Thyroid gland (tissue), 4 donors: Measurements from ENCODE around the gene CHST12. TPM values are rescaled to one million over a fixed set of nuclear protein-coding genes. Genes with fewer than 3 reads are reported as not detected.

Source experiments
- DNase-seq, 2 donors: peaks; one replicate each; pipeline ENCODE4 v3.0.0-alpha.2; 2019
- H3K27ac ChIP-seq, 3 donors: fragments of 200-600 bp; sonication (generic); 1 replicate in 2 of 3; 2 replicates in 1 of 3; pipeline ENCODE4 v1.5.1; 2016 to 2019; ENCODE audit warnings: mild to moderate bottlenecking in 1 of 3, moderate library complexity in 1 of 3
- H3K27me3 ChIP-seq: fragments of 200-600 bp; sonication (generic); one replicate; pipeline ENCODE4 v1.5.1; 2019
- H3K36me3 ChIP-seq, 2 donors: fragments of 200-600 bp; sonication (generic); one replicate each; pipeline ENCODE4 v1.5.1; 2016 to 2019
- H3K4me1 ChIP-seq, 2 donors: fragments of 200-600 bp; sonication (generic); one replicate each; pipeline ENCODE4 v1.5.1; 2017 to 2019
- H3K4me3 ChIP-seq, 3 donors: fragments of 200-600 bp; sonication (generic); replicated peaks in 1 of 3; 1 replicate in 2 of 3; 2 replicates in 1 of 3; pipeline ENCODE4 v1.5.1; 2016; ENCODE audit warnings: mild to moderate bottlenecking in 1 of 3
- H3K9me3 ChIP-seq: fragments of 200-600 bp; sonication (generic); one replicate; pipeline ENCODE4 v1.5.1; 2017
- CTCF ChIP-seq, 6 experiments: fragments of 200-600 bp in 3 of 6; fragments of 450-650 bp in 3 of 6; sonication (generic) in 3 of 6; IDR thresholded peaks; one replicate each; pipeline ENCODE4 v1.5.1; 2016 to 2019; ENCODE audit warnings: antibody characterized with exemption in 6 of 6, mild to moderate bottlenecking in 2 of 6, inconsistent platforms in 1 of 6, moderate library complexity in 1 of 6
- POLR2A ChIP-seq, 2 donors: fragments of 450-650 bp; IDR thresholded peaks; one replicate each; pipeline ENCODE4 v1.6.1; 2017; ENCODE audit warnings: antibody characterized with exemption in 2 of 2, mild to moderate bottlenecking in 2 of 2, moderate library complexity in 1 of 2
- WGBS, 2 donors: methylation state at CpG; one replicate each; pipeline ENCODE4 v1.1.5; 2017; 5-methylcytosine and 5-hydroxymethylcytosine counted together
- intact Hi-C: fragments of 100-400 bp; cut with DNase I; formaldehyde crosslinking; loops from one replicate; pipeline ENCODE4 v1.15.1; 2023
- total RNA-seq, 4 donors: library from RNA; depleted of rRNA; stranded (reverse); fragments of >200 nt; gene quantifications; one replicate each; pipeline ENCODE4 v1.2.3, GENCODE V29; 2016

The CHST12 gene
- total RNA-seq, 4 donors from 2014 or later, result 15.3 to 24.2 (median 19.2) TPM

DNA sequence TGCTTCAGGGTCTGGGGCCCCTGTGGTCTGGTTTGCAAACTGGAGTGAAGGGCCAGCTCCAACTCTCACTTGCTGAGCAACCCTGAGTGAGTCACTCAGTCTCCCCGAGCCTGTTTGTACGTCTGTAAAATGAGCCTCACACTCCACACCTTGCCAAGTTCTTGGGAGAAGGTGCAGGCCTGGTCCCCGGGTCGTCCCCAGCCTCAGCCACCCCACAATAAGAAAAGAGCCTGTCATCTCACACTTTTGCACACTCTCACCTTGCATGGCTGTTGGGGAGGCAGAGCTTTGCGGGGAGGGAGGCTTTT is 67.6 kb downstream of the CHST12 start:
- Histone ChIP-seq H3K27ac (no peak overlapping the region), H3K9me3 (no peaks in the 10 kb centered on the region), H3K4me1 (peaks cover 2 to 12% of the 10 kb centered on the region in 2 donors), H3K36me3 (no peaks in the 10 kb centered on the region), H3K27me3 (no peaks in the 10 kb centered on the region), H3K4me3 (no peak overlapping the region)
- 73 to 80% methylated on average over 2 to 5 of the region's 5 CpGs for WGBS, 2 donors
- TF ChIP-seq CTCF (IDR thresholded peaks at IDR 0.05) (no peak), POLR2A (IDR thresholded peaks at IDR 0.05) (no peak)
- intact Hi-C loops, result no loop called here
- DNase-seq, result no peak

- Histone ChIP-seq H3K27me3 (no peaks in the 10 kb centered on the region), H3K4me3 (no peak overlapping the region), H3K36me3 (no peaks in the 10 kb centered on the region), H3K4me1 (peaks cover 2 to 12% of the 10 kb centered on the region in 2 donors), H3K9me3 (no peaks in the 10 kb centered on the region), H3K27ac (no peak overlapping the region)
- DNase-seq, result peak in 1 of 2 donors; percentile 17
- 29 to 55% methylated on average over 7 to 8 of the region's 17 CpGs for WGBS, 2 donors
- TF ChIP-seq POLR2A (IDR thresholded peaks at IDR 0.05), result no peak
- no peak for TF ChIP-seq CTCF (IDR thresholded peaks at IDR 0.05)
- intact Hi-C loops, result no loop called here
These were observed 68.0 kb downstream of the CHST12 start for GRCh38 chr7:2471396-2471795.

- Histone ChIP-seq H3K4me3 (no peak overlapping the region), H3K27me3 (no peaks in the 10 kb centered on the region), H3K9me3 (no peaks in the 10 kb centered on the region), H3K27ac (no peak overlapping the region), H3K36me3 (no peaks in the 10 kb centered on the region), H3K4me1 (peaks cover 2 to 16% of the 10 kb centered on the region in 2 donors)
- intact Hi-C loops, result no loop called here
- no peak for DNase-seq
- TF ChIP-seq POLR2A (IDR thresholded peaks at IDR 0.05) (no peak), CTCF (IDR thresholded peaks at IDR 0.05) (no peak)
- 77 to 78% methylated on average over 6 of the region's 6 CpGs for WGBS, 2 donors
These were observed 69.3 kb downstream of the CHST12 start for GRCh38 chr7:2472739-2473138.

DNA sequence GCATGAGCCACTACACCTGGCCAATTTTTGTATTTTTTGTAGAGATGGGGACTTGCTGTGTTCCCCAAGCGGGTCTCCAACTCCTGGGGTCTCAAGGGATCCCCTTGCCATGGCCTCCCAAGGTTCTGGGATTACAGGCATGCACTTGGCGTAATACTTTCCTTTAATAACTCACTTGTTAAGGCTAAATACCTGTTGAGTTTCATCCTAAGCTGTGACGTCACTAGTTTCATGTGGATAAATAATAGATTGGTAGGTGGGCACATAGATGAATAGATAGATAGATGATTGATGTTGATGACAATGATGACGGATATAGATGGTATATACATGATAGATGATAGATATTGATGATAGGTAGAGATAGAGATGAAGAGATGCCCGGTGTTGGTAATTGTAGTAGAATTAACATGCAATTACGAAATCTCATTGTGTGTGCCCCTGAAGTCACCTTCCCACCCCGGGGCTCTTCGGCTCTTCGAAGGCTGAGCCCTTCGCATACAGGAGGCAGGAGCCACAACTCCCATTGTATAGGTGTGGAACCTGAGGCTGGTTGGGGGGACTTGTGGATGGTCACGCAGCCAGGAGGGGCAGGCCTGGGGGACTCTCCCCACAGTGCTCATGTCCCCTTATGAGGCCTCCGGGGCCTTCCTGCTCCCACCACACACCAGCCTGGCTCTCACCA is 70.2 kb downstream of the CHST12 start:
- Histone ChIP-seq H3K27me3 (no peaks in the 10 kb centered on the region), H3K4me3 (no peak overlapping the region), H3K9me3 (no peaks in the 10 kb centered on the region), H3K4me1 (peaks cover 2 to 23% of the 10 kb centered on the region in 2 donors), H3K36me3 (no peaks in the 10 kb centered on the region), H3K27ac (no peak overlapping the region)
- no peak for TF ChIP-seq POLR2A (IDR thresholded peaks at IDR 0.05)
- intact Hi-C loops, result no loop called here
- 86 to 91% methylated on average over 11 to 12 of the region's 12 CpGs for WGBS, 2 donors
- DNase-seq, result no peak

GRCh38 chr7:2474224-2474623 is 70.8 kb downstream of the CHST12 start:
- TF ChIP-seq CTCF (IDR thresholded peaks at IDR 0.05), result no peak
- TF ChIP-seq POLR2A (IDR thresholded peaks at IDR 0.05), result no peak
- H3K27me3 ChIP-seq, result no peaks in the 10 kb centered on the region
- no peak overlapping the region for H3K4me3 ChIP-seq
- no peak overlapping the region for H3K27ac ChIP-seq
- 50 to 89% methylated on average over 1 to 10 of the region's 15 CpGs for WGBS, 2 donors
- intact Hi-C loops, result no loop called here
- DNase-seq, result no peak
- peaks cover 0 to 21% of the 10 kb centered on the region in 2 donors for H3K4me1 ChIP-seq
- H3K36me3 ChIP-seq, result no peaks in the 10 kb centered on the region
- H3K9me3 ChIP-seq, result no peaks in the 10 kb centered on the region
